SH-SY5Y (cell line): ENCODE measurements around the gene CD300C.

Source experiments
- GATA2 ChIP-seq: IDR thresholded peaks from 2 replicates; pipeline ENCODE4 v1.6.1; 2011; ENCODE audit warnings: mild to moderate bottlenecking, low read depth, low read length
- GATA3 ChIP-seq: IDR thresholded peaks from 2 replicates; pipeline ENCODE4 v1.6.1; 2011; ENCODE audit warnings: low read depth, mild to moderate bottlenecking, low read length, moderate library complexity

CD300C gene

DNA sequence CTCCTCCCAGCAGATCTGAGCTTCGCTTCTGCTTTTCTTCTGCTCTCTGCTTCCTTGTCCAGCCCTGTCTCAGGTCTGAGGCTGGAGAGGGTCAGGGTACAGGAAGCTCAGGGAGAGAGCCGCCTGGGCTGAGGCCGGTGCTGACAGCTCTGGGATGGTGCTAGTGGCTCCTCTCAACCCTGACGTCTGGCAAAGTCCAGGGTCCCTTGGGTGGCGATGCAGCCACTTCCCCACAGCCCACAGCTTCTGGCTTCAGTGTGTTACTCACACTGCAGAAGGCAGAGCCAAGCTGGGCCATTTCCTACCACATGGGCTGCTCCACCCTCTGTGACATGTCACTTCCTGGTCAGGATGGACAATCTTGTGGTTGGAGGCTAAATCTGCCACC lies at the start of gene CD300C:
Gene CD300C (minus strand): TSS at position 273 of the 388 bp plus-strand sequence. CDS start 333 bp downstream, outside the sequence.
- TF ChIP-seq GATA2: no peak
- TF ChIP-seq GATA3: no peak

DNA sequence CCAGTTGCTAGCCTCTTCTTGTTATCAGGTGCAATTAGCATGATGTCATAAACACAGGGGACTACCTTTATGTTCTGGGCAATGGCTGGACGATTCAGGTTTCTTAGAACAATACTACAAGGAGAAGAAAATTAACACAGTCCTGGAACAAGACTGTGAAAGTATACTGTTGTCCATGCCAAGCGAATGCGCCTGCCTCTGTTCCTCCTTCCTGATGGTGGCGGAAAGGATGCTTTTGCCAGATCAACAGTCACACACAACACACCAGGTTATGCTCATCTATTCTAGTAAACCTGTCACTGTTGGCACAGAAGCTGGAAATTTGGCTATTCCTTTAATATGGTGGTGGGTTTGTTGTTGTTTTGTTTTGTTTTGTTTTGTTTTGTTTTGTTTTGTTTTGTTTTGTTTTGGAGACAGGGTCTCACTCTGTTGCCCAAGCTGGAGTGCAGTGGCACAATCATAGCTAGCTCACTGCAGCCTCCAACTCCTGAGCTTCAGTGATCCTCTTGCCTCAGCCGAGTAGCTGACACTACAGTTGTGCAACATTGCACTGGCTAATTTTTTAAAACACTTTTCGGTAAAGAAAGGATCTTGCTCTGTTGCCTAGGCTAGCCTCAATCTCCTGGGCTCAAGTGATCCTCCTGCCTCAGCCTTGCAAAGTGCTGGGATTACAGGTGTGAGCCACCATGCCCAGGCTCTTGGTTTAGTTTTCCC lies 49.3 kb upstream of the CD300C start:
- no peak for TF ChIP-seq GATA2
- no peak for TF ChIP-seq GATA3

DNA sequence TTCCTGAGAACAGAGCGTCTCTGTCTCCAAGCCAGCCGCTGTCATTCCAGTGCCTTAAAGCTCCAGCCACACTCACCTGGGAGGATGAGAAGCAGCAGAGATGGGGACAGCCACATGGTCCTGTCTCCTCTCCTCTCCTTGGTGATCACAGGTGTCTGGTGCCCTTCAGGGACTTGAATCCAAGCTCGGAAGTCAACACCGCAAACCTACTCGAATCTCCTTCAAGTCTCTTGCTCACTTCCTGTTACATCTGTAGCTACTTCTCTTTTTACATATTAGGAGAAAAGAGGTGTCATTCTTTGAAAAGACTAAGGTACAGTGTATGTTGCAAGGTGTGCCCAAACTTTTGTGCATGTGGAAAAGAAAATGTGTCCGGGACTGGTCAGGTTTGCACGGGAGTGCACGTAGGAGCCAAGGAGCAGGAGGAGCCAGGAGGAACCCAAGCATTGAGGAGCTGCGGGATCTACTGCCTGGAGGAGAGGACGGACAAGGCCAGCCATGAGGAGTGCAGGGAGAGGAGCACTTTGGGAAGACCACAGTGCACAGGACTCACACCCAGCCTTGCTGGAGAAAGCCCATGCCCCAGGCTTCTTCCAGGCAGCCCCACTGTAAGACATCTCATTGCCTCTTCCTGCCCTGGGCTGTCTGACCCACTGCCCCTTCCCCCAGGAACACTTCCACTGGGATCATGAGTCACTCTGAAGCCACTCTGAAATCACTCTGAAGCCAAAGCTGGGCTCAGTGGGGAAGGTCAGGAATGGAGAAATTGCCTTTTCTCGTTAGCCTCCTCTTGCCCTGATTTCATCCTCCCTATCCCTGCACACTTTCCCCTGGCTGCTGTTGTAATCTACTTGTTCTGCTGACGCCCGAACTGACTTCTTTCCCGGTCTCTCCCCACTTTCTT lies 46.4 kb upstream of the CD300C start, which contains the start of gene CD300LD:
Gene CD300LD (minus strand): TSS at position 197 of the 904 bp plus-strand sequence. CDS start 81 bp downstream, at position 116.
- TF ChIP-seq GATA3 (no peak), GATA2 (no peak)

DNA sequence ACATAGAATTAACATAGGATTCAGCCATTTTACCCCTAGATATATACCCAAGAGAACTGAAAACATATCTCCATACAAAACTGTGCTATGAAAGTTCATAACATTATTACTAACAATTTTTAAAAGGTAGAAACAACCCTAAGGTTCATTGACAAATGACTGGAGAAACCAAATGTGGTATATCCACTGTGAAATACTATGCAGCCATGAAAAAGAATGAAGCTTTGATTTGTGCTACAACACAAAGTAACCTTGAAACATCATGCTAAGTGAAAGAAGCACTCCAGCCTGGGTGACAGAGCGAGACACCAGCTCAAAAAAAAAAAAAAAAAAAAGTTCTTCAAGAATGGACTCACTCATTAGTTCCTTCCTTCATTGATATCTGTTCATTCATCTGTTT lies 45.6 kb upstream of the CD300C start:
- TF ChIP-seq GATA2: no peak

DNA sequence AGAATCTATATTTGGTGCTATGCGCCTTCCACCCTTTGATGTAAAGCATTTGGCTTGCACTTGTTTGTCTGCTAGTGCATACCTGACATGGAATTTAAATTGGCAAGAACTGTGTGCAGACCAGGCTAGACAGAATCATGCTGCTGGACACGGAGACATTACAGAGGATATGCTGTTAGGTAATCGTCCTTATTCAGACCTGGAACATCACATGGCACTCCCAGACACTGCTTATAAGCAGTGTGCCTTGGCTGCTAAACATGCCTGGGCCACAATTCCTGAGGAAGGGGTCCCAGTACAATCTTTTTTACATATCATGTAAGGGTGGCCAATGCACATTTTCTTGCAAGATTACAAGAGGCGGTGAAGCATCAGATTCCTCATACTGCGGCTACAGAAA lies 39.8 kb upstream of the CD300C start:
- TF ChIP-seq GATA2 (no peak), GATA3 (no peak)

DNA sequence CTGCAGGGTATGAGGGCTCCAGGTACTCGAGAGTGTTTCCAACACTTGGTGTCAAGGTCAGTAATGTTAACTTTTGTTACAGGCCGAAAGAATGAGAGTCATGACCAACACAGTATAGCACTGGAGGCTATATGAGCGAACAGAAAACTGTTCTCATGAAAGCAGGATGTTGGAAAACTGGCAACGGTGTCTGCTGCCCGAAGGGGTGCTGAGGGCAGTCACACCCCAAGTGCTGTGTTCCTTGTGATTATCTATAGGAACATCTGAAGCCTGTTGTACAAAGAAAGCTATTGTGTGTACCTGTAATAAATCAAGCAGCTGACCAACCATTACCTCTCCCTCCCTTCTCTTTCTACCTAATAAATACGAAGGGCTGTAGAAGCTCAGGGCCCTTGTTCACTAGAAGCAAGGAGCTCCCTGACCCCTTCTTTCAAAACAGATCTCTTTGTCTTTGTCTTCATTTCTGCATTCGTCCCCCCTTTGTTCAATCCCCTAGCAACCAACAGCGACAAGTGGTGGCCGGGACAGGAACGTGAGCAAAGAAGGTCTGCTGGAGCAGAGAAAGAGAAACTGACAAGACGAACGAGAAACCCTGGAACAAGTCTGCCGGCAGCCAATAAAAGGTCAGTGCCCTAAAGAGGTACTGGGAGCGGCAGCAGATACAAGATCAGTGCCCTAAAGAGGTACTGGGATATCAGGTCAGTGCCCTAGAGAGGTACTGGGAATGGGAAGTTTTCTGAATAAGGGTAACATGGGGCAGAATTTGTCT lies 38.6 kb upstream of the CD300C start:
- TF ChIP-seq GATA3: no peak
- no peak for TF ChIP-seq GATA2

DNA sequence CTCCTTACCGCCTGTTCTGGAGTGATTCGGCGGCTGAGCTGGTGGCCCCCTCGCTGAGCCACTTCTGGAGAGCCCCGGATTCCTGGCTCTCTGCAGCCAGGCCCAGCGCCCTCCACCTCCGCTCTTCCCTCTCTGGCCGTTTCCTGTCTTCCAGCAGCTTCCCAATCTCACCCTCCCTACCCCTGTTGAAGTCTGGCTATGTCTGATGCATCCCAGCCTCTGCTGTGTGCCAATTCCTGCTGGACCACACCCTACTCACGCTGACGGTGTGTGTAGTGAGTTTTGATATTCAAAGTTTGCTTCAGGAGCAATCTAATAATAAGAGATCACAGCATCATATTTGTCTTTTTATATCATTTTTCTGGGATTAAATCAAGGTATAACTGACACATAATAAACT lies 36.7 kb upstream of the CD300C start:
- TF ChIP-seq GATA3 (no peak), GATA2 (no peak)

DNA sequence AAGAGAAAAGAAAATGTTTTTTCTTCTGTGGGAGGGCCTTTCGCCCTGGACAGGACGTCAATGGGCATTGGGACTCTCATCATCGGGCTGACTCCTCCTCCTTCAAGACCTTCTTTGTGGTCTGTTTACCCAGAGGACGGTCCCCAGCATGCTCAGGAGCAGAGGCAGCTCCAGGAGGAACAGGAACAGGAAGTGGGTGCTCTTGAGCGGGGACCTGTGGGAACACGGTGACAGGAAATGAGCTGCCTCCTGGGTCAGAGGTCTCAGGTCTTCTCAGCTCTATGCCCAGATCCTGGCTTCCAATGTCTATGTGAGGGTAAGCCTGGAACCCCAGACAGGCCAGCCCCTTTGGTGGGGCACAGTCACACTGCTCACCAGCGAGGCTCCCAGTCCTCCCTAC lies 34.0 kb upstream of the CD300C start:
- no peak for TF ChIP-seq GATA3
- no peak for TF ChIP-seq GATA2

DNA sequence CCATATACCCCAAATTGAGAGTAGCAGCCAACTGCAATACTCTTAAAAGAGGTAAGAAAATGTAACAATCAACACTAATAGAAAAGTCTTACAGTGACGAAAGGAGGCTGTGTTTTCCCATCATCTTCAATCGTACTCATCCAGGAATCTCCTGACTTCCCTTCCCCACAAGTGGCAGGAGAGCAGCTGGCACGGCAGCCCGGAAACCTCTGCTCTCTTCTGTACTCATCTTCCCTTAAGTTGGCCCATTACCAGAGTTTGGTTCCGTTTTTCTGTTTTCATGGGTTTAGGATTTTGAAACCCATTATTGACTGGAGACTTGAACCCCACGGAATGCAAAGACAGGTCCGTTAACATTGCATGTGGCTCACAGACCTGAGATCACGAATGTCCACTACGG lies 33.1 kb upstream of the CD300C start:
- no peak for TF ChIP-seq GATA2
- no peak for TF ChIP-seq GATA3

DNA sequence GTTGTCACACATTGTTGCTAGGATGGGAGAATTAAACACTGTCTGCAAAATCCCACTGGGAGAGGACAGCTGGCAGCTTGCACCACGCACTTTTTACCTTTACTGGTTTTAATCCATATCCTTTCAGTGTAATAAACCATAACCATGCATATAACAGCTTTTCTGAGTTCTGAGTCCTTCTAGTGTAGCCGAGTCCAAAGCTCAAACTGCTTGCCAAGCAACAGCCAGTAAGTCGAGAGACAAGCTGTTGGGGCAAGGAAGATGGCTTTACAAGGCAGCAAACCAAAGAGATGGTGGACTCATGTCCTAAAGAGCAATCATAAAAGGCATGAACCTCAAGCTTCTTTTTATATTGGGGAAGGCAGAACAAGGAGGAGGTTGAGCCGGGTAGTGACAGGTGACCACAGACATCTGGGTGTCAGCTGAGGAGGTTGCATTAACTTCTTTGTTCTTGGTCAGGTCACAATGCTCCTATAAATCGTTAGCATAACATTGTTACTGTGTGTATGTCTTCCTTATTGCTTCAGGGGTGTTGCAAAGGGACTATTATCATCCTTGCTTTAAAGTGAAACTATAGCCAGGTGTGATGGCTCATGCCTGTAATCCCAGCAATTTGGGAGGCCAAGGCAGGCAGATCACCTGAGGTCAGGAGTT lies 28.7 kb upstream of the CD300C start:
- TF ChIP-seq GATA3 (no peak), GATA2 (no peak)

DNA sequence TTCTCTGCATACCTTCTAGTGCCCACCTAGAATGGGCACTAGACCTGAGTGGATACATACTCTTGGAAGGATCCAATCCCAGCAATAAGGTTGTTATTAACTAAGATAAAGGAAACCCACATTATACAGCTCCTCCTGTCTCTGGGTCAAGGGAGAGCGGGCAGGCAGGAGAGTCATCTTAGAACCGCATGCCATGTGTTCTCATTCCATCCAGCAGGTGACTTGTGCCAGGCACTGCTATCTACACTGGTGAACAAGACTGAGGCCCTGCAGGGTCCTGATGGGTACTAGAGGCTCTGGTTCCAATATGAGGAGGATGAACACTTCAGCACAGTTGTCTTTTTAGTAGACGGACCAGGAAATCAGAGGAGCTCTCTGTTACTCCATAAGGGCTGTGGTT lies 27.3 kb upstream of the CD300C start:
- TF ChIP-seq GATA2 (no peak), GATA3 (no peak)

DNA sequence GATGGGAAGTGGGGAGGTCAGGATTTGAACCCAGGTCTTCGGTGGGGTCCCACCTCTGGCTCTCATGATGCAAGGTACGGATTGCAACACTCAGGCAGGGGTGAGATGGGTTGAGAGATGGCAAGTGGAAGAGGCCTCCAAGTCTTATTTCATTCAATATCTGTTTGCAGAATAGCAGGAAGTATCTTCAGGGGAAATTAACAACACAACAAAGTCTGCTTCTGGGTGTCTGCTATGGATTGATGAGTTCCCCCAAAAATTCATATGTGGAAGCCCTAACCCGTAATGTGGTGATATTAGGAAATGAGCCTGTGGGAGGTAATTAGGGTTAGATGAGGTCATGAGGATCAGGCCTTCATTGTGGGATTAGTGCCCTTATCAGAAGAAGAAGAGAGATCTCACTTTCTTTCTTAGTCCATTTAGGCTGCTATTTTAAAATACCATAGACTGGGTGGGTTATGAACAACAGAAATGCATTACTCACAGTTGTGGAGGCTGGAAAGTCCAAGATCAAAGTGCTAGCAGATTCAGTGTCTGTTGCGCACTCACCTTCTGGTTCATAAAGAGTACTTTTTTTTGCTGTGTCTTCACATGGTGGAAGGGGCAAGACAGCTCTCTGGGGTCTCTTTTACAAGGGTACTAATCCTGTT lies 25.8 kb upstream of the CD300C start:
- TF ChIP-seq GATA2 (no peak), GATA3 (no peak)

DNA sequence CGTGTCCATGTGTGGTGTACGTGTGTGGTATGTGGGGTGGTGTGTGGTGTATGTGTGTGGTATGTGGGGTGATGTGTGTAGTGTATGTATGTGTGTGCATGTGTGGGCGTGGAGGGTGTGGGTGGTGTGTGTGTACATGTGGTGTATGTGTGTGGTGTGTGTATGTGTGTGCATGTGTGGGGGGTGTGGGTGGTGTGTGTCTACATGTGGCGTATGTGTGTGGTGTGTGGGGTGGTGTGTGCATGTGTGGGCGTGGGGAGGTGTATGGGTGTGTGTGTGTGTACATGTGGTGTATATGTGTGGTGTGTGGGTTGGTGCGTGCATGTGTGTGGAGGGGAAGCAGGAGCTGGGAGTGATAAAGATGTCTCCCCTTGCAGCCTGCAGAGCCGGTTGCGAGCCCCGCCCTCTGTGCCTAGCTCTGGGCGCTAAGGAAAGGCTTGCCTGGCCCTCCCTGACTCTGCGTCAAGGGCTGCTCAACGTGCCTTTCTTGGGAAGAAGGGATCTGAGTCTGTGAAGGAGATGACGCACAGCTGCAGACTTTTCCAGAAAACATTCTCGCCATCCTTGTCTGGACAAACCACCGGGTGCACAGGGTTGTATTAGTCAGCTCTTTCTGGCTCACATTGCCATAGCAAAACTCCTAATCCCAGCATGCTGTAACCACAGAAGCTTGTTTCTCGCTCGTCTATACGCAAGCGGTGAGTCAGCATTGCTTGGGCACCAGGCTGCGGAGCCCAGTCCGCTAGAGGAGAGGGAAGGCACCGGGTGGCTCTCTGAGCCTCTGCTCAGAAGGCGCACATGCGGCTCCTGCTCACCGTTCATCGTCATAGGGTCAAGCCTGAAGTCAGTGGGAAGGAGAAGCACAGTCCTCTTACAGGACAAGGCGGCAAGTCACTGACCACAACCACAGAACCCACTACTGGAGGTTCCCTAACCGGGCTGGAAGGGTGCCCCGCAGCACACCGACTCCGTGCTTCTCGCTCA lies 23.4 kb upstream of the CD300C start:
- no peak for TF ChIP-seq GATA3
- no peak for TF ChIP-seq GATA2
